NCI-H187 treated with DMSO at 0.1 percent for 48 hours (cell line): ENCODE measurements around the gene SEPSECS.

Experiments used
- DNase-seq: peaks from one replicate; lab custom pipeline; 2025; lab: John Stamatoyannopoulos, UW

Gene SEPSECS

DNA sequence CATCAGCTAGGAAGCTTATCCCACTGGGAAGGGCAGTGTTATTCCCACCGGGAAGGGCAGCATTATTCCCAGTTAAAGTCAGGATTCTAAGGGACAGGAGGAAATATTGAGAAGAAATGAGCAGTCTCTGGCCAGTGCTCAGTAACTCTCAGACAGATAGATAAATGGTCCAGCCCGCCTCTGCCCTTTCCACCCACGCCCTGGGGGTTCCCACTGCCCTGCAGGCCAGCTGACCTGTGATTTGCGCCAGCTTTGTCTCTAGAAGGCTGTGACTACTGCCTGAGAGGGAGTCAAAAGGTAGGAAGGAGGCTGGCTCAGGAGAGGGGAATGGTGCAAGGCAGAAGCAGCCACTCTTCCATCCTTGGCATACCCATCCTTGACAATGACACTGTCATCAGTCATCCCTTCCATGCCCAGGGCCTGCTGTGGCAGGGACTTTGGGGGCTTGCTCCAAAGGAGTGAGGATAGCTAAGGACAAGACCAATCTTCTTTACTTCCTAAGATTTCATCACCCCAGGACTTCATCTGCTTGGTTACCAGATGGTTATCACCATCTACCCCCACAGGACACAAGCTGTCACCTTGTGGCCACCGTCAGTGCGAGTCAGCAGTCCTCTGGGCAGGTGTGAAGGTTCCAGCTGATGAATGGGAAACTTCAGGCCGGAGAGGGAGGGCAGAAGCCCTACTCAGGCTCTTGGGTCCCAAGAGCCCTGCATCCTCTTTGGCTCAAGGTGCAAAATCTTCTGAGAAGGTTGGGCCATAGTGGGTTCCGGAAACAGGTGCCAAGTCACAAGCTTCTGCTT, 49.5 kb downstream of the SEPSECS start:
- no peak for DNase-seq

DNA sequence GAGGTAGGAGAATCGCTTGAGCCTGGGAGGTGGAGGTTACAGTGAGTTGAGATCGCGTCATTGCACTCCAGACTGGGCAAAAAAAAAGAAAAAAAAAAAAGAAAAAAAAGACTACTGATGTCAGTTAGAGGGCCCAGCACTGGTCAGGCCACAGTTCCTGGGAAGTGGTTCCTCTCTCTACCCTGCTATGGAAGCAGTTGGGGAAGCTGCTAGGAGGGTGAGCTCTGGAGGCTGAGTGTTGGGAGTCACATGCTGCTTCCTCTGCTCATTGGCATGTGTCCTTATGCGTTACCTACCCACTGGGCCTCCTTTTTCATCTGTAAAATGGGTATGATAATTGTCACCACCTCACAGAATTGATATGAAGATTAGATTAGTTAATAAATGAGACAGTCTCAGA, 50.7 kb downstream of the SEPSECS start:
- DNase-seq, result no peak

DNA sequence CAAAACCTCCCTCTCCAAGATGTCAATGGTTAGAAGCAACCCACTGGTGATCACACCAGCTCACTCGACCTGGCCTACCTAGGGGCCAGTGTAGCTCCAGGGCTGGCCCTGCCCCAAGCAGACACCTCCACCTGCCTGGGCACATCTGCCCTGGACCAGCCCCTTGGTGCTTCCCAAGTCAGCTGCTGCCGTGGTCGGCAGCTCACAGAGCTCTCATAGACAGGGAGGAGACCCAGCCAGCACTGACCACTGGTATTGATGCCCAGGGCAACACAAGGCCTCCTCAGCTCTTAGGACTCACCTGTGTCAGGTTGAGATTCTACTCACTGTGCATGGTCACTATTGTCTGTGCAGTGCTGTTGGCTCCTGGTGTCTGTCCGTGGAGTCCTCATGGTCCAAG, 51.7 kb downstream of the SEPSECS start:
- DNase-seq, result no peak

DNA sequence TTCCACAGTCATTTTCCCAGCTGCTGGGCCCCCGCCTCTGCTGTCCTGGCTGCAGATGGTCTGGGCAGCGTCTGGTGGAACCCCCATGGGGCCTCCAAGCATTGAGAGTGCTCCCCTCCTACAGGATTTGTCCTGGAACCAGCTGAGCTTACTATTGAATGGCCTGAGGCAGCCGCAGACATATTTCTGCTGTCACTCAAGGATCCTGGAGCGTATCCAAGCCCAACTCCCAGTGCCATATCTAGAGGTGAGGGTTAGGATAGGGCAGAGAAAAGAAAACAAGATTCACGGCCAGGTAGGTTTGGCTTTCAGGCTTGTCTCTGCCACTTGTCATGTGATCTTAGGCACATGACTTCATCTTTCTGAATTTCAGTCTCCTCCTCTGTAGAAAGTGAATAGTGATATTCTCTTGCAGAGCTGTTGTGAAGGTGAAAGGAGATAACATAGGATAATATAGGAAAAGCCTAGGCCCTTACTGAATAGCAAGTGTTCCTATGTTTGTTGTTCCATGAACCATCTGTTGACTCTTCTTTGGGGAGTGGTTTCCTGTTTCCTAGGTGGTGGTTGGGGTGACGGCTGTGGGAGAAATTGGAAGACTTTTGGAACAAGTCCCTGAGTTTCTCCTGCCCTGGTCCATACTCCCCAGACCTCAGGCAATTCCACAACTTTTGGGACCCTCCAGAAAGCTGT, 52.3 kb downstream of the SEPSECS start:
- DNase-seq, result no peak

DNA sequence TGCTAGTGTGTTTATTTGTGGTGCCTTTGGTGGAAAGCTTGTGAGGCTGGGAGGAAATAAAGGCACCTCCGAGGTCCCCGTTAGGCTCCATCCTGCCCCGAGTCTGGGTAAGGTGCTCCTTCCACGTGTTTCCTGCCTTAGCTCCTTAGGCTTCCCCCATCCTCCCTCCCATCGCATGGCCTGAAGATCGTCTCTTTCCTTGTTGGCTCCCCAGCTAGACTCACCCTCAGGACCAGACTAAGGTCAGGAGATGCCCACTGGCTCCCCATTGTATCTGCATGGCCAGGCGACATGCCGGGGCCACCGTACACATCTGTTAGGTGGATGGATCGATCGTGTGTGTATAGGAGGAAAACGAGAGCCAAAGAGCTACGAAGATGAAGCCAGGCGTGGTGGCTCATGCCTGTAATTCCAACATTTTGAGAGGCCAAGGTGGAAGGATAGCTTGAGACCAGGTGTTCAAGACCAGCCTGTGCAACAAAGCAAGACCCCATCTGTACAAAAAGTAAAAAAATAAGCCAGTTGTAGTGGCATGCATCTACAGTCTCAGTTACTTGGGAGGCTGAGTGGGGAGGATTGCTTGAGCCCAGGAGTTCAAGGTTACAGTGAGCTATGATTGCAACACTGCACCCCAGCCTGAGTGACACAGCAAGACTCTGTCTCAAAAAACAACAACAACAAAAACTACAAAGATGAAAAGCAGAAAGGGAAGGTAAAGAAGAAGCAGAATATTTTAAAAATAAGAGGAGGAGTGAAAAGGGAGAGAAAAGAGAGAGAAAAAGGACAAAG, 53.7 kb downstream of the SEPSECS start:
- no peak for DNase-seq

DNA sequence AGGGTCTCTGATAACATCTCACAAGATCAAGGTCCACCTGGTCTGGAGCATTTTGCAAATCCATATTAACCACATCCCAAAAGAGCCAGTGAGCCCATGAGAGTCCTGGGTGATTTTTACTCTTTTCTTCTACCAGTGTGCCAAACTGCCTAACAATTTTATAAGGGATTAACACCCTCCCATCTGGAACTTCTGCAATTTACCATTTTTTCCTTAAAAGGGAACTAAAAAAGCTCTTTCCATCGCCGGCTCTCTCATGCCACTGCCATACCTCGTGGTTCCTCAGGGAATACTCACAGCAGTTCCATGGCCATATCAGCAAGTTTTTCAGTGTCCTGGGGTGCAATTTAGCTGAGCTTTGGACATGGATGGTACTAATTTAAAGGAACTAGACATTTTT, 55.7 kb downstream of the SEPSECS start:
- DNase-seq, result no peak

DNA sequence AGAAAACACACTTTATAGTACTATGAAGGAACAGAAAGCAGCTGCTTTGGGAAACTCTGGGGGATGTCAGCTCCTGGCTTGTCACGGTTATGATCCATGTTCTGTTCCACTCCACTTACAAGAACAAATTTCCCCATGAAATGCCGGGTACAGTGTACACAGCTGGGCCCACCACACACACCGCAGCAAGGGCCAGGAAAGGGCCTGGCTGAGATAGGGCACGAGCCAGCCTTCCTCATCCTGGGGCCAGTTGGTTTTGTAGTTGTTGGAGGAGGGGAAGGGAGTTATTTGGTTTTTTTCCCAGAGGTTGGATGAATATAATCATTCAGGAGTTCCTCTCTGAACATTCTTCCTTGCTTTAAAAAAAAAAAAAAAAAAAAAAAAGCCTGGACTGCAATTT, 56.8 kb downstream of the SEPSECS start:
- DNase-seq, result no peak

DNA sequence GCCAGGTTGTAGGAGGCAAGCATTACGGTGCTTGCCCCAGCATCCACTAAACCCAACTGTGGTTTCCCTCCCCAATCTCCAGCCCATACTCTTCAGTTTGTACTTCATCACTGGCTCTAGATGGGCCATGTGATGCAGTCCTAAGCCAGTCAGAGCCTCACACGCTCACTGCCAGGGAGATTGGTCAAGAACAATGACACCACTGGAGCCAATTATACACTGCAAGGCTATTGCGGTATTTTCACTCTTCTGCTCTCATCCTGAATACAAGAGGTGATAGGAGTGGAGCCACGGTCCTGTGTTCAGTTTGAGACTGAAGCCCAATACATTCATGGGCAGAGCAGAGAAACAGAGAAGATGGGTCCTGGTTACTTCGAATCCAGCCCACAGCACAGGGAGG, 58.4 kb downstream of the SEPSECS start:
- DNase-seq, result no peak

DNA sequence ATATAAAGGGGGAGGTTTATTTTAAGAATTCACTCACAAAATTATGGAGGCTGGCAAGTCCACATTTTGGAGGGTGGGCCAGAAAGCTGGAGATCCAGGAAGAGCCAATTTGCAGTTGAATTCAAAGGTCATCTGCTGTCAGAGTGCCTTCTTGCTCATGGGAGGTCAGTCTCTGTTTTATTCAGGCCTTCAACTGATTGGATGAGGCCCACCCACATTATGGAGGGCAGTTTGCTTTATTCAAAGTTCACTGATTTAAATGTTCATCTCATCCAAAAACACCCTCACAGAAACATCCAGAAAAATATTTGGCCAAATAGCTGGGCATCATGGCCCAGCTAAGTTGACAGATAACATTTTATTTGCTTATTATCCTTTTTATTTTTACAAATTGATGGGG, 59.5 kb downstream of the SEPSECS start:
- no peak for DNase-seq

DNA sequence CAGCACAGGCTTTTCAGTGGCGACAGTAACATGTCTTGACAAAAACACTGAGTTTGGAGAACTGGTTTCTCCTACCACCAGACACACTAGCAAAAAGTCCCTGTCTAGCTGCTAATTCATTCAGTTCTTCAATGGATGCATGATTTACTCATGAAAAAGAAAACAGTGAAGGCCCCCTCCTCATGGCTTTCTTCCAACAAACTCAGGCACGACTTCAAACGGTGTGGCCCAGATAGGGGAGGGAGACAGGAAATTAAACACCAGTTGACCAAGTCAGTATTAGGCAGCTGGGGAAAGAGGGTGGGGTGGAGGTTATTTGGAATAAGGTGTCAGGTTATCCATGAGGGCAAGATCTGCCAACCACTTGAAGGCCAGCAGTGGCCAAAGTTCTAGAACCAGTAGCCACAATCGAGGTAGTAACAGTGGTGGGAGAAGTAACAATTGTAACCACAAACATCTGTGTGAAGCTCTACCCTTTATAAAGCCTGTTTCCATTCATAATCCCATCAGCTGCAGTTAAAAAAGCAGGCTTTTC, 60.2 kb downstream of the SEPSECS start:
- no peak for DNase-seq

DNA sequence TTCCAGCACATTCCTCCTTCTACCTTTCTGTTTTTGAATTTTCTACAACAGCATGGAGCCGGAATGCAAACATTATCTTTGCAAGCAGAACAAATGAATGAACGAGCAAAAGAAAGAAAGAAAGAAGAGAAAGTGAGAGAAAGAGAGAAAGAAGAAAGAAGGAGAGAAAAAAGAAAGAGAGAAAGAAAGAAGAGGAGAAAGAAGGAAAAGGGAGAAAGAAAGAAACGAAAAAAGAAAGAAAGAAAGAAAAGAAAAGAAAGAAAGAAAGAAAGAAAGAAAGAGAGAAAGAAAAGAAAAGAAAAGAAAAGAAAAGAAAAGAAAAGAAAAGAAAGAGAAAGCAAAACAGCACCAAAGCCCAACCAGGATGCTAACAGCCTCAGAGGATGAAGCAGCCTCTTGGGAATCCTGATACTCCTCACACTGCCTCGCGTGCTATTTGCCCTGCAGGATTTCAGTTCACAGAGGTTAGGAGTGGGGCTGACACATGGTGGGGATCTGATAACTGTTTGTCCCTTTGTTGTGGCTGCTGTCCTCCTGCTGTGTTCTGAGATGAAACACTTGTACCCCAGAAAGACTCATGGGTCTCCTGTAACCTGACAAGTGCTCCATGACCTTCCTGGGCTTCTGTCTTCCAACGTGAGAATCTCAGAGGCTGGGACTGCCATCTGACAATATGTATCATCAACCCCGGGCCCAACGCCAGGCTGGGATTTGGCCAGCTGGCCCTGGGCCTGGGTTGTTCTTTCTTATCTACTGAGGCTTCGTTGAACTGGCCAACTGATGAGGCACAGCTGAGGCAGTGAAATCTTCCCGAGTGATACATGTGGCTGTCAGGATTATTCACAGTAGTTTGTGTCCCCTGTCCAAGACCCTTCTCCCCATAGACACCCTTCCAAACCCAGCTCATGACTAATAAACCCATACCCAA, 61.0 kb downstream of the SEPSECS start:
- no peak for DNase-seq

DNA sequence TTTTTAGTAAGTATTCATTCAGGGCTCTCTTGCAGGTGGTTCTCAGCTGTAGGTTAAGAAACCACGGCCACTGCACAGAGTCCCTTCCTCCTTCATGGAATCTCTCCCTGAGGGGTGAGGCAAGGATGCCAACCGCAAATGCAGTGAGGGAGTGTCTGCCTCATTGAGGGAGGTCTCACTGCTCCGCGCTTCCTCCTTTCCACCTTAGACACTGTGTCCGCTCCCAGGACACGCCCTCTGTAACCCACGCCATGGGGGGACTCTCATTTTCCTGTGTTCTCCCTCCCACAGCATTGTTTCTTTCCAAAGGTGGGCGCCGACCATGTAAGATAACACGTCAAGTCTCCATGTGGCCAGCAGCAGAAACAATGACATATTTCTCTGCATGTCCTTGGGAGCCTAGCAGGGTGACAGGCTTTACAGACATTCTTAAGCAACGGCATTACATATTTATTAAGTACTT, 63.2 kb downstream of the SEPSECS start:
- DNase-seq, result no peak

DNA sequence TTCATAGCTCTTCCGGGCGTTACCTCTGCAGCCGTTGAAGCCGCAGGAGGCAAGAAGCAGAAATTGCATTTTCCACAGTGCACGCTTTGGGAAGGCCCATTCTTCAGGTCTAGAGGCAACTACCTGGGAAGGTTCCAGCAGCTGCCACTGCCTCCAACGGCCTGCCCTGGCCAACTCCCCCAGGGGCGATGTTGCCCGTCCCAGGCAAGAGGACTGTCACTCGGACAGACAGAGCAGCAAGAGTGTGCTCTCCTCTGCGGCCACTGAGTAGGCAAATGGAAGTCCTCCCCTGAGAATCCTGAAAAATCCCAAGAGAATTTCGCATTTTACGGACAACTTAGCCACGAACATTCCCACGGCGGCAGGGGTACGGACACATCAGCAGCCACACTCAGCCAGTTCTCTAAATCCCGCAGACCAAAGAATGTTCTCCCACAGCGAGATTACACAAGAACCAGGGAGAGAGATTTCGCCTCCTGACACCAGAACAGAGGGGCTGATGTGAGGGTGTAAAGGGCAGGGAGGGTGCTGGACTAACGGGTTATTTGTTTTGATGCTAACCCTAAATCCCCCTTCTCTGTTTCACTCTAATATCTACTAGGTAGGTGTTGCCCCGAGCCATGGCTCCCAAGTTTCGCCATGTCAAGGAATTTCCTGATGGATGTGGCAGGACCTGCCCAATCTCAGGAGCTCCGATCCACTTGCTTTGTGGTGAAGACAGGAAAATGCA, 63.8 kb downstream of the SEPSECS start:
- no peak for DNase-seq

DNA sequence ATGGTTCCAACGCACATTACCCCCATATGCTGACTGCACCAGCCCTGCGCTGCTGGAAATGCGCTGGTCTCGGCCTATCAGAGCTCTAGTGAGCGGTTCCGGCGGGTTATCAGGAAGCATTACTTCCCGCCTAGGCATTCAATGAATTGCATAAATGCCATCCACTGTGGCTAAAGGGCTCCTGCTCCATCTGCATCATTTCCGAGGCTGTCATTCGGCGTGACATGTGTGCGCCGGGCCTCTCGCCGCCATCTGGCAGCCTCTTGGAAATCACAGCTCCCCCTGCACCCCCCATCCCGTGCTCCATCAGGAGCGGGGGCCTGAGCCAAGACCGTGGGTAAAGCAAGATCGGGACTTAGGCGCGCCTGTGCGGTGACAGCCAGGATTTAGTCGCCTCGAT, 64.4 kb downstream of the SEPSECS start:
- DNase-seq, result no peak

DNA sequence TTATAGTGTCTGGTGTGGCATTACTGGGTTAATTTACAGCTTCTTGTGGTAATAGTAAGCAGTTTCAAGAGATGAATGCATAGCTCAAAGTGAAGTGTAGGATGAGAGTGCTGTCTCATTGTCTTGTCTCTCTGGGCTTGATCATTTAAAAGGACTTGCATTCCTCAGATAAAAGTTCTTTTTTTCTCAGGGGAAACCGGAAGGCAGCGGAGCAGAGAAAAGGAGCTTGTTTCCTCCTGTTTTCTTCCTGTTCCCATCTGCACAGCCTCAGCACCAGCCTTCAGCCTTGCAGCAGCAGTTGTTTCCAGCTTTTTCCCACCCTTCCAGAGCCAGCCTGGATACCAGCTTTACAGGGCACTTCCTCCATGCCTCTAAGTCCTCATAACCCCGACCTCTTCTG, 68.1 kb downstream of the SEPSECS start:
- no peak for DNase-seq

DNA sequence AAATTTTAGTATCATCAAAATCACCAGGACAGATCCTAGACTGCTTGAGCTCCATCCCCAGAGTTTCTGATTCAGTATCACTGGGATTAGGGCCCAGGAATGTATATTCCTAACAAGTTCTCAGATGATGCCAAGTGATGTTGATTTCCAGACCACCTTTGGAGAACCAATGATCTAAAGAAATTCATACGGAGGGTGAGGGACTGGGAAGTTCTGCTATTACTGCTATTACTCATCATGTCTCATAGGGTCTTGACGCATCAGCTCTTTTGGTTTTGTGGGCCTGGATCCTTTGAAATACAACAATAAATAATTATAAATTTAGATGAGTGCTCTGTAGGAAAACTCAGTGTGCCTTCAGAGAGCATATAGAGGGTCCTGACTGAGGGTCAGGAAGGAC, 69.7 kb downstream of the SEPSECS start:
- DNase-seq, result no peak

DNA sequence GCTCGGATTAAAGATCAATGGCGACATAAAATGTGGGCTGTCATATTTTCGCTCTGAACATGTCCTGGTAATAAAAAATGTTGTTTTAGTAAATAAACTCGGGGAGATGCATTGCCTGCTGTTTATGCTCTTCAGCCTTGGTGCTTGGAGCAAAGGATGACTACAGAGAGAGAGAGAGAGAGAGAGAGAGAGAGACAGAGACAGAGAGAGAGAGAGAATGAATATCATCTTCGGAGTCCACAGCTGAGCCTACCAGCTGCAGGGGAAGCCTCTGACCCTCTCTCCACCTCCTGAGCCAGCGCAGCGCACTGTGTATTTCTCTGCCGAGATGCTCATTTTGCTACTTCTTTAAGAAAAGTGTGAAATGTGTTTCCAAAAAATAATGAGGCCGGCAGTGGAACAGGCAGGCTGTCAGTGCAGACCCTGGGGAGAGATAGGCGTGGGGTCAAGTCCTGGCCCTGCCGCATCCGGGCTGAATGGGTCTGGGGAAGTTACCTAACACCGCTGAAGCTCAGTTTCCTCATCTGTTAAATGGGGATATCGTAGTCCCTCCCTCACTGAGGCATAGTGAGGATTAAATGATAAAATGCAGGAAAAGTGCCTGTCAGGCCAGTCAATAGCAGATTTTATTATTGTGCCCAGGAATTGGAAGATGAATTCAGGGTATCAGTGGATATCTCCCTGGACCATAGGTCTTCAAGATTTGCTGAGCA, 71.0 kb downstream of the SEPSECS start:
- no peak for DNase-seq

DNA sequence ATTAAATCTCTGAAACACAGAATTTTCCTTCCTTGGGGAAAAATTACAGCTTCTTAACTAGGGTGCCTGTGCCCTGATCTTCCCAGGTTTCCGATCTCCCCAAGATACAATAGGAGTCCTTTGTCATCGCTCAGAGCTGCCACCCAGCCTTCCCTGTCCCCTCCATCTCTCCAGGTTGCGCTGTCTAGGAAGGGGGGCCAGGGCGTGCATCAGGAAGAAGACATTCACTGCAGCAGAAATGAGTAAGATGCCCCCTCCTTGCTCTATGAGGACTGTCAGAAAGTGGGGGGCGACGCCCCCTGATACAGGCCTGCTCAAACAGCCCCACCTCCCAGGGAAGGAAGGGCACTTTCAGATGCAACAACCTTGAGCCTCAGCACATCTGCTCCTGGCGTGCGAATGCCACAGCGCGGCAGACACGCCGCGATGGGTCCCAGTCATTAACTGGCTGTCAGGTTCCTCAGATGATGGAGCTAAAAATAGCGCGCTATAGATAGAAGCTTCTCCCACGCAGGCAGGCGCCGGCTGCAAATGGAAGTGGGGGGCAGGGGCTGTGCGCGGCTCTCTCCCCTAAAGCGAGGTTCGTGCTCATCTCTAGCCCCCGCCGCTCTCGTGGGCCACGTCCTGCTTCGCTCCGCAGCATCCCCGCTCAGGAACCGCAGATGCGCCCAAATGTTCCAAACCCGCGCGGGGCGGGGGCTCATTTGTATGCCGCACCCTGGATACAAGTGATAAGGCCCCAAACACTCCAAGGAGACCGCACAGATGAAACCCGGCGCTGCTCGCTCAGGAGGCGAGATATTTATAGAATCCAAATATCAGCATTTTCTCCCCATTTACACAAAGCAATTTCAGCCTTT, 71.9 kb downstream of the SEPSECS start:
- DNase-seq, result no peak

DNA sequence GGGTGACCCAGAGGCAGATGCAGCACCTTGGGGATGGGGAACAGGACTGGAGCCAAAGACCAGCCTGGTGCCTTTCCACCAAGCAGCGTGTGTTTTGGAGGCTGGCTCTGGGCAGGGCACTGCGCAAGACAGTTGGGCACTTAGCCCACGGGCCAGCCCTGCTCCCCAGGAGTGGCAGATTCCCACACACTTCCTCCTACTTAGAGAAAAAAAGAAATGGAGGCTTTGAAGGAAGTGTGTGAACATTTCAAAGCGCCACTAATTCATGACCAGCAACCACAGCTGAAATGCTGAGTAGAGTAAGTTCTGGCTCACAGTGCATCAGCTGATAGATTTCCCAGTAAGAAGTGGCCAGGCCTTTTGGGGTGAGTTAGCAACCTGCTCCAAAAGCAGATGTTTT, 74.6 kb downstream of the SEPSECS start:
- DNase-seq, result no peak
